T-helper 2 cell treated with Interferon-gamma antibody and Interleukin-4, amounts not matched to agents 100 ng/mL and 5 ng/mL, for 36 hours (primary cell): Measurements from ENCODE around the gene CDRT4. TPM values are rescaled to one million over a fixed set of nuclear protein-coding genes. Genes with fewer than 3 reads are reported as not detected.

ENCODE experiments used
- intact Hi-C: fragments of 100-400 bp; cut with micrococcal nuclease; formaldehyde crosslinking; loops from one replicate; pipeline ENCODE4 v1.15.1; 2023
- total RNA-seq: library from RNA; stranded (reverse); gene quantifications from 2 replicates; pipeline ENCODE4 v1.2.3, GENCODE V29; 2022

The CDRT4 gene
- total RNA-seq, 1 donor from 2014 or later = 7.2 TPM

DNA sequence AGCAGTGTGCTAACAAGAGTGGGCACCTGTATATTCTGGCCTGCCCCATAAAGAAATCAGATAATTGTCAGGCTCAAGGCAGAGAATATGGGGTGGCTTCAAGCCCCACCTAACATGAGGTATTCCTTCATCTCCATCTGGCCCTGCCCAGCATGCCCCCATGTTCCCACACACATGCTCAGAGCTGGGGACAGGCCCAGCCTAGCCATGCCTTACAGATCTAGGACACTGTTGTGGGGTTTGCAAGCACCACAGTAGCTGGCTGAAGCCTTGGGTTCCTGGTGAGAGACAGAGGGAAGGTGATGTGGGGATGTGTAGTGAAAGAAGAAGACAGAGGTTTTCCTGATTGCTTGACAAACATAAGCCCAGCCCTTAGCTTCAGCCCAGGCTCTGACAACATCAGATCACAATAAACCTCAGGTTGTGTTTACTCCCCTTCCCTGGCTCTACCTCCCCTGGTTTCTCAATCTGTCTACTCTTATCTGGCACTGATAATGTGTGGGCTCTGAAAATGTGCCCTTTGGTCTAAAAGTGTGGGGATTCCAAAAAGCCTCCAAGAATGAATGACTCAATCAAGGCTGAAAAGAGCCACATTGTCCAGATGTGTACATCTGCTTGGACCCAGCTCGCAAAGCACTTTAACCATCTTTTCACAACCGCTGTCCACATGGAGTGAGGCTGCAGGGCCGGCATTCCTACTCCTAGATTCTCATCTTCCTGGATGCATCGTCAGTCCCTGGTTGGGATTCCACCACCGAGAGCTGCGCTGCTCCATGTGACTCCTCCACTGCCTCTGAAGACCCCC is 34.4 kb downstream of the CDRT4 start:
- intact Hi-C loops = no loop called here

DNA sequence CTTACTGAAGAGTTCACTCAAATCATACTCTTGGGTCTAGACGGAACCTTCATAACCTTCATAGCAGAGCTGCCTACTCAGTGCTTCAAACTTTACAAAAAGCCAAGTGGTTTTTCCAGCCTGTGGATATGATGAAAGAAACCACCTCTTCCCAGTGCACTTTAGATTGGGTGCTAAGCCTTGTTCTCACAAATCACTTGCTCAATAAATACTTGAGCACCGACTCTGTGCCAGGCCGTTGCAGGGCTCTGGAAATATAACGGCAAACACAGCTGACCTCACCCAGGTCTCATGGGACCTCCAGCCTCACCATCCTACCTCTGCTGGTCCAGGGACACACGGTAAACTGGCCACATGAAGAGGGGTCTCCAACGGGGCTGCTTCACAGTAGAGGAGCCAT is 35.7 kb downstream of the CDRT4 start:
- intact Hi-C loops = no loop called here

DNA sequence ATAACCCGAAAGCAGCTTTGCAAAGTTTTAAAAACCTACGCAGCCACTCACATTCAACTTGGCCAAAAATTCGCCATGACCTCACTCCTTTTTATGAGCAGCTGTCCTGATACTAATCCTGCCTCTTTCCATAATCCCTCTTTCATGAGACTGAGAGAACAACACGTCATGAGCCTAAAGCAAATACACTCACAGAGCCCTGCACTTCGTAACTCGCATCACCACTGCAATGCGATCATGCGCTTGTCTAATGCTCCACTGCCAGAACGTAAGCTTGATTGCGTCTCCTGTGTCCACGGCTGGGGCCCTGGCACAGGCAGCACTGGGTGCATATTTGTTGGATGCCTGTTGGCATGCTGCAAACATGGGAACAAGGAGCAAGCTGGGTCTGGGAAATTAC is 36.2 kb downstream of the CDRT4 start:
- intact Hi-C loops = no loop called here

DNA sequence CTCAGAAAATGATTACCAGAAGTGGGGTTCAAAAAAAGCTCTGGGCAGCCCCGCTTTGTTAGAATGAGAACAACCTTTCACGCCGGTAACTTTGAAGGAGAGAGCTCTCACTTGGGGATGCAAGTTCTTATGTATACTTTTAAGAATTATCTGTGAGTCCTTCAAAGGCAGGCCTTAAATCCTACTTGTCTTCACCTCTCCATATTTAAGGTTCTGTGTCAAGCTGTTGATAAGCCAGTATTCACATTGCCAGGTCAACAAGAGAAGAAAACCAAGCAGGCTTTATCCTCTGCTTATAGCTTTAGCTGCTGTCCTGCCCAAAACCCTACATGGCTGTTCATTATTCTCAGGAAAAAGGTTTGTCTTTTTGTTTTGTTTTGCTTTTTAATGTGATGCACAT is 42.9 kb downstream of the CDRT4 start:
- intact Hi-C loops = no loop called here

DNA sequence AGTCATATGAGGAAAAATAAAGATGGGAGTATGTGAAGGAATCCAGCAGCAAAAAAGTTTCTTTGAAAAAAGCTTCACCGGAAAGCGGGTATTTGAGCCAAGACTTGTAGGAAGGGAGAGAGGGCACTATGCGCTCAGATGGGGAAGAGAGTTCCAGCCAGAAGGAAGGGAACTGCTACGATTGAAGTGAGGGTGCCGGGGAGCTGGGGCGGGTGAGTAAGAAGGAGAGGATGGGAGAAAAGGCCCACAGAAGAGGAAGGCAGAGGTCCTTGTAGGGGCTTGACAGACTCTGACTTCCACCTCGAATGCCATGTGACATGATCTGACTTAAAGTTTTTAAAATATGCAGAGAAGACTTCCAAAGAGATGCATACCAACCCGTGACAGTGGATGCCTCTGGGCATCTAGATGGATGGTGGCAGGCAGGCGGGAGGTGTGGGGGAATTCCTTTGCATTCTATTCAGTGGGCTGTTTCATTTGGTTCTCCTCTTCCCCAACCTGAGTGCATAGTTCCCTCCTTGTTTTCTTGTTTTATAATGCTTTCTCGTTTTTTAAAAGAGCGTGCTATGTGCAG is 44.9 kb downstream of the CDRT4 start:
- intact Hi-C loops = no loop called here

DNA sequence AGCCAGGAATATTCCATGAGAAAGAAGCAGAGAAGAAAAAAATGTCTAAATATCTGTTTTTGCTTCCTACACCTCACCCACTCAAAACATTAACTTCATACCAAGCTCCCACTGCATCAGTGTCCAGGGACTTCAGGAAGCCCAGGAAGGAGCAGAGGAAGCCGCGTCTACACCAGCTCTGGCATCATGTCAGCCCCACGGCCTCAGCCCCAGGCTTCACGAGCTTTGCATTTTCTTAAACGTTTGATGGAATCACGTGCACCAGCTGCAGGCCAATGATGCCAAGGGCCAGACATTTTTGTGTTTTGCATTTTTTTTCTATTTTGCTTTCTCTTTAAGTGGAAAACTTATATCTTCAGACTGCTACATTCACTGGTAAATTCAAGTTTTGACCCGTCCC is 48.6 kb downstream of the CDRT4 start:
- intact Hi-C loops = no loop called here

DNA sequence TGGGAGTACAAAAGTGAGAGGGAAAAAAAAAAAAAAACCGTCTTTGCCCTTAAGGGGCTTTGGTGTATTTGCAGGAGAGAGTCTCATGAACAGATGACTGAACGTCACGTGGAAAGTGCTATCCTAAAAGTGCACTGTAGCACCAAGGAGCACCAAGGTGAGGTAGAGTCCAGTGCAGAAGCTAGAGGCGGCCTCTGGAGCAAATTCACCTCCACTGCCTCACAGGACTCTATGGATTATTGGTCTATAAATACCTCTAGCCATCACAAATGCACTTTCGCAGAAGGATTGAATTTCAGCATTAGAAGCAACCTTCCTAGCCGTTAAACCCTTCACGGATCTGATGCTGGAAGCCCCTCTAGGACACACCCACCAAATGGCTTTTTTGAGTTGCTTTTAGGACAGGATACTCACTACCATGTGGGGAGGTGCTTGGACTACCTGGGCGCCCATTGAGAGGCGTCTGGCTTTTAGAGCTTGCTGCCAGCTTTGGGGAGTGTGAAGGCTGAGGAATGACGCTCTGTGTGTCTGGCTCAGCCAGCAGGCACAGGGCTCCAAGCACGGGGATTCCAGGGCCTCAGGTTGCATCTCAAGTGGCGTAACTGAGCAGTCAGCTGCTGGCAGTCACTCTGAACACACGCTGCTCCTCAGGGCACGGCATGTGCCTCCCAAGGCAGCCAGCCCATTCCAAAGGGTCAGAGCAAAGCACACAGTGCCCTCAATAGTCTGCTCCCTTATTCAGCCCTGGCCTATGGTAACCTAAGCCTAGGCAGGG is 52.7 kb downstream of the CDRT4 start:
- intact Hi-C loops = no loop called here

DNA sequence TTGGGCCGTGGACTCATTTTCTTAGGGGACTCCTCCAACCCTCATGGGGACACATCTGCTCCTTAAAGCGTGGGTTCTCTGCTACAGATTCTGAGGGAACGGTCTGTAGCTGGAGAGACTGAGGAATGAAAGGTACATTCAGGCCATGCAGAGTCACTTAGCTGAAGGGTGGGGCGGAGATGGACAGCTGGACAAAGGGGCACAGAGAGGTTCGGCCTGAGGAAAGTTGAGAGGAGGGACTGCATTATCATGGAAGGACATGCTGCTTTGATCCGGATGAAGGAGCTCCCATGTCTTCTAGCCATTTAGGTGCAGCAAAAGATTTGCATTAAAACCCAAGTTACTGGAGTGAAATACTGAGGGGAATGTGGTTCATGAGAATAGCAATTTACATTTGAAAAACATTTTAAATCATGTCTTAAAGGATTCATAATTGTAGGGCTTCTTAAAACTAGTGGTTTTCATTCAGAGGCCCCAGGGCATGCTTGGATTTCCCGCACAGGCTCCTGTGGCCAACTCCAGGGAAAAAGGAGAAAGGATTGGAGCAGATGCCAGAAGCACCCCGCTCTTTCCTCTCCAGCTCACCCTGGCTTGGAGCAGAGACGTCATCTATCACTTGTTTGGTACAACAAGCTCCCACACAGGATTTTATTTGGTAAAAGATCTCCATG is 54.2 kb downstream of the CDRT4 start:
- intact Hi-C loops = no loop called here

DNA sequence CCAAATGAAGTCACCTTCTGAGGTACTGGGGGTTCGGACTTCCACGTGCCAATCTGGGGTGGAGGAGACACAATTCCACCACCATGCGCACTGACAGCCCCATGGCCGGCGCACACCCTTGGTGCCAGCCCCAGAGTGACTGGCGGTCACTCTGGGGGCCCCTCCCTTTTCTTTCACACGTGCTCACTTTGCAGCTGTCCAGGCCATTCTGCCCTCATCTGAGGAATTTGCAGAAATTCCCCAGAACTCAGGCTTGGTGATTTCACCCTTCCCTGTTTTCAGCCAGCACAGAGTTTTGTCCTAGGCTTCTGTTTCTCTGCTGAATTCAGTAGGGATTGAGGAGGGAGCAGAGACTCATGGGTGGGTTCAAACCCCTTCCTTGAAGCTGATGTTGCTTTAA is 54.8 kb downstream of the CDRT4 start:
- intact Hi-C loops = no loop called here

DNA sequence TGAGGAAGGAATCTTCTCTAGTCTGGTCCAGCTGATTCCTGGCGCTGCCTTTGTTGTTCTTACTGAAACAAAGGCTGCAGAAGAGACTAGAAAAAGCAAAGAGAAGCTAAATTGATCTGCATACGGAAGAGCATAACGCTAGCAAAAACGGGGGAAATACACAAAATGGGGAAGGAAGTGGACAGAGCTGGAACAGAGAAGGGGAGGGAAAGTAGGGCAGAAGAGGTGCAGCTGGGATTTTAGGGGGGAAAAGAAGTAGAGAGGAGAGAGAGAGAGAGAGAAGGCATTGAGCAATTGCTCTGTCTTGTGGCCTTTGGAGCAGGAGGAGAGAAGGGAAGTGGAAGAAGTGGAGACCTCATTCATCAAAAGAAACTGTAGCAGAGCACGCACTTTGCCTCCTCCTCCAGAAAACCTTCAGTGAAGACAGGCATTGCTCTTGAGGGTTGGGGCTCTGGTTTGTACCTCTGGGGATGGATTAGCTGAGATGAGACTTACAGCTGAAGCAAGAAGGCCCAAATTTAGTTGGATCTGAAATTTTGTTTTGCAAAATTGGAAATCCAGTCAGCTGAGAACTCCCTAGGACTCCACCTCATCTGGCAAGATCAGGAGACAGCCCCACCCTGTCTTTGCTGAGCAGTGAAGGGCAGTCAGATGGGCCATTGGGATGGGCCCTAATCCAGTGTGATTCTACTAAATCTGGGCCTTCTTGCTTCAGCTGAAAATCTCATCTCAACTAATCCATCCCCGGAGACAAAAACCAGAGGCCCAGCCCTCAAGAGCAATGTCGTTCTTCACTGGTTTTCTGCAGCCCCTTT is 55.8 kb downstream of the CDRT4 start:
- intact Hi-C loops = no loop called here

DNA sequence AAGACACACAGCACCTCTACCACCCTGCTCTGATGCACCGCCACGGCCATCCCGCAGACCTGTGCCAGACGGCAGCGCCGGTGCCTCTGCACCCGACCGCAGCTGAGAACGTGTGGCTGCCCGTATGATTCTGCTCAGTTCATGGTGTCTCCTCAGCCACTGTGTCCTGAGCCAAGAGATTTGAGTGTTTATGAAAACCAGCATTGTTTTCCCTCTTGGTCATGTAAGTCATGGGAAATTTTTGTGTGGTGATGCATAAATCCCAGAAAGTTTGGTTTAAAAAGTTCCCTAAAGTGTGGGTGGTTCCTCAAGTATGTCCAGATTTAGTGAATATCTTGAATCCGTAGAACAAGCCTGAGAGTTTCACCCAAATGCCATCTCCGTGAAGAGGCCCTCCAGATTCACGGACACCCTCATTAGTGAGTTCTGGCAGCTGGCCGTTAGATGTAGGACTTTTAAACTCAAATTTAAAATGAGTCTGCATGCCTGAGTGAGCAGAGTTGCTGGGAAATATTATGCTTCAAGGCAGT is 57.6 kb downstream of the CDRT4 start:
- intact Hi-C loops = no loop called here

DNA sequence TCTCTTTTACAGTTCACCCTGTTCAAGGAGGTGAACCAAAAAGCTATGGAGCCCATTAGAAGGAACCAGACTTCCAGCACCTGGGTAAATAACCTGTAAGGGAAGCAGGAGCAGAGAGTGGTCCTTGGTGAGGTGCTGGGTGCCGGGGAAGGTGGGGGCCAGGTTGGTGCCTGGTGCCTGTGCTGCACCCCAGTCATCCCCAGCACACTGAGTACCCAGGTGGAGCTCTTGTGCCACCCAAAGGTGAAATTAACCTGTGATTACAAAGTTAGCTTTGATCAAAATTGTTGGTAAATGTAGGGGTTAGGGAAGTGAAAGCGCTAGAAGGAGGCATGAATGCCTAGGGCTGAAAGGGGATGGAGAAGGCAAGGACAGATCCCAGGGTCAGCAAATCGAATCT is 58.6 kb downstream of the CDRT4 start:
- intact Hi-C loops = no loop called here

DNA sequence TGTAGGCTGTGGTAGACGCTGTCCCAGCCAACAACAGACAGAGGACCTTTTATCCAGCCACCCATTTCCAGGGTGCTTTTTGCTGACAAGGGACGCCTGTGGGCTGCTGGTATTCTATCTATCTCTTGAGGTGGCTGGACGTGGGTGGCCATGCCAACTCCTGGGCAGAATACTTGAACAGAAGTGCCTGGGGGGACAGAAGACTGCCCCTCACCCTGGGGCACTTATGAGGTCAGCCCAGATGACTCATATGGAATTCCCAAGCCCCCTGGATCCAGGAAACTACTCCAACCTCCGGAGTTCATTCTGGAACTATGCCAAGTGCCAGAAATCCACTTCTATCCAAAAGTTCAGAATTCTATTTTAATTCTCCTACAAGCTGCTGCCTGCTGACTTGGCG is 61.3 kb downstream of the CDRT4 start:
- intact Hi-C loops = no loop called here

DNA sequence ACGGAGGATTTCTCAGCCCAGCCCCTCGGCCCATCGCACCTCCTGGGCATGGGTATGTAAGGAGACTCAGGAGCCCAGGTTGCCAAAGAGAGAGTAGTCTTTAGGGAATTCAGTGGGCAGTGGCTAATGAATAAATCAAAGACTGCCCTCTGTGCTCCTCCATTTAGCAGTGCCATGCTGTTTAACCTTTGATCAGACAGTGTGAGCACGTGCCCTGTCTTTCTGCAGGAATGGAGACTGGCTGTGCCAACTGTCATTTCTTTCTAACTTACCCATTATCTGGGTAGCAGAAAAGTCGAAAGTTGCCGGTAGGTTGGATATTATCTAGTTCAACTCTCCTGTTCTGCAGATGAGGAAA is 62.4 kb downstream of the CDRT4 start:
- intact Hi-C loops = no loop called here

DNA sequence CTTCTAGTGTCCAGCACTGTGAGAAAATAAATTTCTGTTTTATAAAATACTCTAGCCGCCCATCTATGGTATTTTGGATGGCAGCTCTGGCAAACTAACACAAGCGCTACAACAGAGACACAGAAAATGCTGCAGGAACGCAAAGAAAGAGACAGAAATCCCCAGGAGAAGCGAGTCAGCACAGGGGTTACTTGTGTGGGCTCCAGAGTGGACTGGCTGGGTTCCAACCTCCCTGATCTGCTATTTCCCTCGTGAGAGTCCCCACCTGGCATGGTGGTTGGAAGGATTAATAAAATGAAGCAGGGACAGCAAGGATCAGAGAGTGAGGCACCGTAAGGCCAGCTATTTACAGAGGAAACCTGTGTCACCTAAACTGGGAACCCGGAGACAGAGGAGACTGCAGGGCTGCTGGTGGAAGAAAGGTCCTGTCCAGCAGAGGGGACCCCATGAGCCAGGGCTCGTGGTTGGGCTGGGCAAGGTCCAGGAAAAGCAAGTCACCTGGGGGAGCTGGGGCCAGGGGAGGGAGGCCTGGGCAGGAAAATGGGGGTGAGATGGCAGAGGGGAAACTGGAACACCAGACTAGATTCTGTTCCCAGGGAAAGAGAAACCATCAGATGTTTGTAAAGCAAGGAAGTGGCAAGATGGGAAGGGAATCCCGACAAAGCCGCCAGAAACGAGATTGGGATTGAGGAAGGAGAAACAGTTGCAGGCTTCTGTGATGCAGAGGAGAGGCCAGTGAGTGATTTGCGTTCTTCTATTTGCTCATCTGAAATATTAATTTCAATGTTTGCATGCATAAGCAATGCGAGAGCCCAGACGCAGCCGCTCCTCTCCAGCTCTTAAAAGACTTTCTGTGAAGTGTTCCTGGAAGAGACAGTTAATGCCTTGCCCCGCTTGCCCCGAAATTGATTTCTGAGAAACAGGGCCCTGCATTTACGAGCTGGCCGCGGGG is 63.0 kb downstream of the CDRT4 start:
- intact Hi-C loops = no loop called here

DNA sequence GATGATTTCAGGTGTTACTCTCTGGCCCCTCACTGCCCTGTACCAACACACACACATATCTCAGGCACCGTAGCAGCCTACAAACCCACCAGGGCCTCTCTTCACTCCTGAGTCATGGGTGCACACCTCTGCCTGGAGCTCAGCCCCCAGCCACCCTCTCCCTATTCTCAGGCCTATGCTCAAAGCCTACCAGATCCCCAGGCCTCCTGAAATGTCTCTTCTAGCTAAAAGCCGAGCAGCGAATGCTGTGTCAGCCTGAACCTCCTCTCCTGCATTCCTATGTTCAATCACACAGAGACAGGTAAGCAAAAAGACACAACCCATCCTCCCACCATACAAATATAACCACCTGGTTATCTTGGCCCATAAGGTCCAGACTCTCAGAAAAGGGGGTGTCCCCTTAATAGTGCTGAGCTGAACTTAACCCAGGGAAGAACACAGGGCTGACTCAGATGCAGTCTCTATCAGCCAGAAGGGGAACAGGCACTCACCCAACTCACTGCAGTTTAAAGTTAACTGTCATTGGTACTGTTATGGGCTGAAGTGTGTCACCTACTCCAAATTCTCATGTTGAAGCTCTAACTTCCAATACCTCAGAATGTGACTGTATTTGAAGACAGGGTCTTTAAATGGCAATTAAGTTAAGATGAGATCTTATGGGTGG is 64.0 kb downstream of the CDRT4 start:
- intact Hi-C loops = no loop called here

DNA sequence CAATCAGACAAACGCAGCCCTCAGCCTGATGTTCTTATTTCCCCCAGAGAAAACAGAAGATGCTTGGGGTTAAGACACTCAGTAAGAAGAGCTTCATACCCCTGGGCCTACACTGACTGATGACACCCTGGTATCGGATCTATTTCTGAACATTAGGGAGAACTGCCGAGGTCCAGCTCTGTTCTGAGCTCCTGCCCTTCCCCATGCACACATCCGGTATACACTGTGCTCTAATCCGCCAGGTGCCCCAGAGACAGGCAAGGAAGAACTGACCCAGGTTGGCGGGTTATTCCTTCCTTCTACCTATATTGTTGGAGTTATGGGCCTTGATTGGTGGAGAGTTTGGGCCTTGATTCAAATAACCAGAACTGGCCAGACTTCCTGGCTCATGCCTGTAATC is 68.0 kb downstream of the CDRT4 start:
- intact Hi-C loops = no loop called here

DNA sequence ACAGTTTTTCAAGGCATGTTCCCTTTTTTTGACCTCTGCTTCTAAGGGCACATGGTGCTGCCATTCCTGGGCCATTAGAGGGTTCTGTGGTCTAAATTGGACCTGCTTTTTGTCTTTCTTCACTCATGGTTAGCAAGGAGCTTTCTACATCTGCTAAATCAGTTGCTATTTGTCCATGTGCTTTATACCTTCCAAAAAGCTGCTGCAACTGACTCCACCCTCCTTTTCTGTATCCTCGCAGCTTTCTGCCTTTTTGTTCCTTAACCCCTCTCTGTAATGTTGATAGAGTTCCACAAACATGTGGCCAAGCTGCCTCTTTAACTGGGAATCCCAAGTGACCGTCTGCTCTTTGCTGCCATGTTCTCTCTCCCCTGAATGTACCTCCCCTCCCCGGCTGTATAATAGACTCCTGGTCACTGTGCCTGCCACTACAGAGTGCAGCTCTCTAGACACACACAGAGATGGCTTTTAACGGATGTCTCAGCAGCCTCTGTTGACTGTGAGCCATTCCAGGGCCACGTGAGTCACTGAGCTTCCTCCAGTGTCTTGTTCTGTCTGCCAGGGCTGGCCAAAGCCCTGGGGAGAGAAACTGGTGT is 68.6 kb downstream of the CDRT4 start:
- intact Hi-C loops = no loop called here

DNA sequence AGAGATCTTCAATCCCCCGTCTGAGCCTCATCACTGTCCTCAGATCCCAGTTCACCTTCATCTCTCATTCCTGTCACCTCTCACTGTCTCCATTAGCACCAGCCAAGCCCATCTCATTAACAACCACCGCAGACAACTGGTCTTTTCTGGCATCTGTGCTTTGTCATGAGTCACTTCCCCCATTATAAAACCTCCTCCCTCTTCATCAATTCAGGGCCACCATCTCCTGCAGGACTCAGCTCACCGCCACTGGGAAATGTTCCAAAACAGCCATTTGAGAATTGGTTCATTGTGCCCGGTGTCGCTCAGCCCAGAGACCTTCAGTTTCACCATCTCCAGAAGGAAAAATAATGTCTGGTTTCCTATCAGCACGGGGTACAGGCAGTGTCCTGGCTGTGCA is 69.1 kb downstream of the CDRT4 start:
- intact Hi-C loops = no loop called here
